OCI-LY7 (cell line): ENCODE measurements around the gene ACACA. TPM values are rescaled to one million over a fixed set of nuclear protein-coding genes. Genes with fewer than 3 reads are reported as not detected.

Experiments used
- BruUV-seq: library from RNA; stranded (reverse); fragments of 400-500 nt; replicated peaks from 2 replicates; lab custom pipeline; 2021; lab: Mats Ljungman, UMichigan
- CTCF ChIA-PET: fragments of 300-600 bp; sonication (Branson Sonifier 250); formaldehyde crosslinking; loops from one replicate; lab custom pipeline; 2022; ENCODE audit warnings: antibody characterized with exemption; ENCODE audit not compliant: unreplicated experiment; lab: Charles Lee
- POLR2A ChIA-PET: fragments of 300-600 bp; sonication (Branson Sonifier 250); formaldehyde crosslinking; loops from one replicate; lab custom pipeline; 2022; ENCODE audit warnings: antibody characterized with exemption; lab: Charles Lee
- DNase-seq: peaks from one replicate; pipeline ENCODE4 v3.0.0-alpha.2; 2015; ENCODE audit warnings: low spot score
- H2AFZ ChIP-seq: fragments of 200-600 bp; sonication (generic), shearing (Covaris generic); 2 replicates; pipeline ENCODE4 v1.6.1; 2014; ENCODE audit warnings: mild to moderate bottlenecking, antibody characterized with exemption, low read length, moderate library complexity
- H3K27ac ChIP-seq: fragments of 200-600 bp; sonication (generic); 2 replicates; pipeline ENCODE4 v1.5.1; 2014; ENCODE audit warnings: mixed run types, low read depth, mild to moderate bottlenecking, moderate library complexity, low read length, inconsistent platforms; ENCODE audit not compliant: poor library complexity, severe bottlenecking
- H3K36me3 ChIP-seq: fragments of 200-600 bp; sonication (generic); 2 replicates; pipeline ENCODE4 v1.6.1; 2014; ENCODE audit warnings: mild to moderate bottlenecking, antibody characterized with exemption, low read length, moderate library complexity, mixed read lengths; ENCODE audit not compliant: insufficient read depth
- H3K4me1 ChIP-seq: fragments of 200-600 bp; sonication (generic); 2 replicates; pipeline ENCODE4 v1.5.1; 2014; ENCODE audit warnings: mild to moderate bottlenecking, low read length; ENCODE audit not compliant: insufficient read depth, poor library complexity, severe bottlenecking
- H3K4me2 ChIP-seq: fragments of 200-600 bp; sonication (generic); 2 replicates; pipeline ENCODE4 v1.6.1; 2014; ENCODE audit warnings: mild to moderate bottlenecking, low read length
- H3K4me3 ChIP-seq: fragments of 200-600 bp; sonication (generic); 2 replicates; pipeline ENCODE4 v1.5.1; 2014; ENCODE audit warnings: mild to moderate bottlenecking, low read depth, low read length; ENCODE audit not compliant: poor library complexity, severe bottlenecking
- H3K79me2 ChIP-seq: fragments of 200-600 bp; sonication (generic); 2 replicates; pipeline ENCODE4 v1.6.1; 2016; ENCODE audit warnings: low read depth, mild to moderate bottlenecking, low read length, moderate library complexity, mixed read lengths; ENCODE audit not compliant: insufficient read depth
- H3K9me2 ChIP-seq: fragments of 200-600 bp; sonication (generic); 2 replicates; pipeline ENCODE4 v1.6.1; 2016; ENCODE audit warnings: mild to moderate bottlenecking, low read length, mixed read lengths; ENCODE audit not compliant: insufficient read depth
- H3K9me3 ChIP-seq: fragments of 200-600 bp; sonication (generic); 2 replicates; pipeline ENCODE4 v1.6.1; 2014; ENCODE audit warnings: mild to moderate bottlenecking, mixed run types, low read length, mixed read lengths
- H4K20me1 ChIP-seq: fragments of 200-600 bp; sonication (generic); 2 replicates; pipeline ENCODE4 v1.6.1; 2014; ENCODE audit warnings: mild to moderate bottlenecking, antibody characterized with exemption, low read length, moderate library complexity, mixed read lengths; ENCODE audit not compliant: insufficient read depth
- CTCF ChIP-seq: fragments of 200-600 bp; sonication (generic); conservative IDR thresholded peaks from 2 replicates; pipeline ENCODE4 v1.5.1; 2014; ENCODE audit warnings: mild to moderate bottlenecking, antibody characterized with exemption, low read length, moderate library complexity, mixed read lengths
- EZH2phosphoT487 ChIP-seq: fragments of 200-600 bp; sonication (generic); IDR thresholded peaks from 2 replicates; pipeline ENCODE4 v1.6.1; 2018; ENCODE audit warnings: low read depth, borderline replicate concordance, mild to moderate bottlenecking, mixed run types, antibody characterized with exemption, low read length, moderate library complexity, mixed read lengths
- intact Hi-C: fragments of 100-400 bp; cut with micrococcal nuclease; formaldehyde crosslinking; loops from one replicate; pipeline ENCODE4 v1.10.0; 2022; ENCODE audit not compliant: unreplicated experiment
- total RNA-seq, 2 experiments: library from RNA; depleted of rRNA in 1 of 2; stranded (reverse); fragments of >200 nt in 1 of 2; shearing (Covaris generic) in 1 of 2; gene quantifications; 2 replicates each; pipeline ENCODE4 v1.2.3, GENCODE V29; 2014 to 2022

The ACACA gene
- total RNA-seq, 2 experiments from 2014 or later, result 32.1 to 98.3 TPM

GRCh38 chr17:37207103-37207502 lies 199.5 kb downstream of the ACACA start:
- no peak overlapping the region for H3K4me2 ChIP-seq

GRCh38 chr17:37206299-37206698 lies 200.3 kb downstream of the ACACA start:
- Histone ChIP-seq H3K9me3 (no peaks in the 10 kb centered on the region), H3K79me2 (no peaks in the 10 kb centered on the region), H3K4me2 (no peak overlapping the region), H4K20me1 (no peaks in the 10 kb centered on the region), H3K9me2 (no peaks in the 10 kb centered on the region), H2AFZ (no peak overlapping the region), H3K36me3 (peaks cover 63% of the 10 kb centered on the region), H3K27ac (no peak overlapping the region), H3K4me1 (no peaks in the 10 kb centered on the region), H3K4me3 (no peak overlapping the region)
- ChIA-PET CTCF (no interaction called here), POLR2A (no interaction called here)
- intact Hi-C loops, result no loop called here
- no peak for DNase-seq
- no peak for TF ChIP-seq CTCF
- TF ChIP-seq EZH2phosphoT487, result no peak
- no TSS peak for BruUV-seq

More at GRCh38 chr17:37207103-37207502, 199.5 kb downstream of the ACACA start:
- no TSS peak for BruUV-seq
- intact Hi-C loops, result no loop called here
- no peak overlapping the region for H3K4me3 ChIP-seq
- H3K9me2 ChIP-seq, result no peaks in the 10 kb centered on the region
- no peaks in the 10 kb centered on the region for H3K79me2 ChIP-seq
- no peaks in the 10 kb centered on the region for H4K20me1 ChIP-seq
- H3K9me3 ChIP-seq, result no peaks in the 10 kb centered on the region
- TF ChIP-seq EZH2phosphoT487 (no peak), CTCF (no peak)
- no peak overlapping the region for H3K27ac ChIP-seq
- POLR2A ChIA-PET, result interaction anchor here (0.5 kb wide), 1 partner anchor 133 kb away, joined by 3 read pairs; no protein-coding TSS in a partner anchor
- CTCF ChIA-PET, result no interaction called here
- DNase-seq, result no peak
- H3K4me1 ChIP-seq, result no peaks in the 10 kb centered on the region
- H3K36me3 ChIP-seq, result peaks cover 62% of the 10 kb centered on the region
- no peak overlapping the region for H2AFZ ChIP-seq

- no peaks in the 10 kb centered on the region for H3K79me2 ChIP-seq
- no peak overlapping the region for H3K27ac ChIP-seq
- H3K4me2 ChIP-seq, result no peak overlapping the region
- no peak for DNase-seq
- TF ChIP-seq EZH2phosphoT487 (no peak), CTCF (no peak)
- no peak overlapping the region for H2AFZ ChIP-seq
- peaks cover 66% of the 10 kb centered on the region for H3K36me3 ChIP-seq
- CTCF ChIA-PET, result no interaction called here
- no peaks in the 10 kb centered on the region for H4K20me1 ChIP-seq
- POLR2A ChIA-PET, result no interaction called here
- no peaks in the 10 kb centered on the region for H3K9me2 ChIP-seq
- intact Hi-C loops, result no loop called here
- no peaks in the 10 kb centered on the region for H3K4me1 ChIP-seq
- H3K4me3 ChIP-seq, result no peak overlapping the region
- BruUV-seq, result no TSS peak
- H3K9me3 ChIP-seq, result no peaks in the 10 kb centered on the region
Observed at GRCh38 chr17:37200497-37200896, 206.1 kb downstream of the ACACA start.
